ENCODE results near the gene OSGEP. TPM values are rescaled to one million over a fixed set of nuclear protein-coding genes. Genes with fewer than 3 reads are reported as not detected.

OSGEP gene
- total and polyA plus RNA-seq, 2 of the 13 experiments (the other 11 are each of a cell fraction or from before 2014, with no cell fraction given): 39.7 to 41.1 TPM

- TF ChIP-seq ZNF280D (CRISPR knock-in tag; IDR thresholded peaks at IDR 0.05) (no peak), ZNF841 (CRISPR knock-in tag; IDR thresholded peaks at IDR 0.05; ENCODE audit: borderline replicate concordance) (no peak), ATF5 (CRISPR knock-in tag; IDR thresholded peaks at IDR 0.05; ENCODE audit: low read depth) (peak; percentile 76; the same call in 1 of the 2 replicates), SMAD3 (CRISPR knock-in tag; IDR thresholded peaks at IDR 0.05) (peak; percentile 81), XRCC5 (optimal IDR thresholded peaks at IDR 0.05; ENCODE audit: low read length) (peak; percentile 73), ZNF205 (CRISPR knock-in tag; IDR thresholded peaks at IDR 0.05) (0 out of 2 replicates have a peak, but pooled peaks have one; percentile 75), ARNT (IDR thresholded peaks at IDR 0.05) (no peak), ZBTB10 (CRISPR knock-in tag; IDR thresholded peaks at IDR 0.05; ENCODE audit: borderline replicate concordance) (peak; percentile 63; the same call in 1 of the 2 replicates), ZNF574 (CRISPR knock-in tag; IDR thresholded peaks at IDR 0.05) (peak; percentile 84), ZNF512B (CRISPR knock-in tag; IDR thresholded peaks at IDR 0.05; ENCODE audit: borderline replicate concordance) (0 out of 2 replicates have a peak, but pooled peaks have one; percentile 5), ZBTB38 (CRISPR knock-in tag; IDR thresholded peaks at IDR 0.05) (peak; percentile 55; the same call in 1 of the 2 replicates), MED8 (CRISPR knock-in tag; IDR thresholded peaks at IDR 0.05; ENCODE audit: insufficient replicate concordance) (peak; percentile 80), ZNF569 (CRISPR knock-in tag; IDR thresholded peaks at IDR 0.05; ENCODE audit: borderline replicate concordance) (no peak), ZFP36 (IDR thresholded peaks at IDR 0.05; ENCODE audit: borderline replicate concordance, low read depth, low read length, partially characterized antibody) (no peak), ZNF660 (CRISPR knock-in tag; IDR thresholded peaks at IDR 0.05; ENCODE audit: borderline replicate concordance, low read depth) (no peak)
Observed at GRCh38 chr14:20454516-20455354, at the start of gene OSGEP, which contains the start of gene APEX1 (continued).
